Neural cell (in vitro differentiated cells): Measurements from ENCODE around the gene ACOT12. TPM values are rescaled to one million over a fixed set of nuclear protein-coding genes. Genes with fewer than 3 reads are reported as not detected.

Experiments used
- H2AFZ ChIP-seq: fragments of 200-600, 300-800 bp; sonication (generic), shearing (Covaris generic); 2 replicates; pipeline ENCODE4 v1.6.0; 2014; ENCODE audit warnings: low read depth, mild to moderate bottlenecking, antibody characterized with exemption, low read length, moderate library complexity
- H3F3A ChIP-seq: fragments of 200-600 bp; shearing (Covaris generic); 2 replicates; pipeline ENCODE4 v1.6.1; 2016; ENCODE audit warnings: mild to moderate bottlenecking, moderate library complexity, mixed read lengths, antibody characterized with exemption, low read length; ENCODE audit not compliant: insufficient read depth, poor library complexity, severe bottlenecking
- H3K27ac ChIP-seq: fragments of 200-600, 300-800 bp; sonication (generic), shearing (Covaris generic); 2 replicates; pipeline ENCODE4 v1.5.1; 2014; ENCODE audit warnings: mild to moderate bottlenecking, low read length, moderate library complexity
- H3K27me3 ChIP-seq: fragments of 300-800, 200-600 bp; sonication (generic), shearing (Covaris generic); 2 replicates; pipeline ENCODE4 v1.6.0; 2014; ENCODE audit warnings: mild to moderate bottlenecking, low read depth, low read length, moderate library complexity; ENCODE audit not compliant: insufficient read depth
- H3K36me3 ChIP-seq: fragments of 300-800, 200-600 bp; sonication (generic), shearing (Covaris generic); 2 replicates; pipeline ENCODE4 v1.5.1; 2014; ENCODE audit warnings: mild to moderate bottlenecking, antibody characterized with exemption, low read length, moderate library complexity; ENCODE audit not compliant: insufficient read depth
- H3K4me2 ChIP-seq: fragments of 300-800, 200-600 bp; sonication (generic), shearing (Covaris generic); 2 replicates; pipeline ENCODE4 v1.6.0; 2014; ENCODE audit warnings: mild to moderate bottlenecking, low read length
- H3K4me3 ChIP-seq: fragments of 300-800, 200-600 bp; sonication (generic), shearing (Covaris generic); 2 replicates; pipeline ENCODE4 v1.5.1; 2014; ENCODE audit warnings: mild to moderate bottlenecking, low read length, moderate library complexity
- H3K79me2 ChIP-seq: fragments of 200-600 bp; shearing (Covaris generic); replicated peaks from 2 replicates; pipeline ENCODE4 v1.6.0; 2014; ENCODE audit warnings: mild to moderate bottlenecking, low read length, moderate library complexity; ENCODE audit not compliant: insufficient read depth
- H3K9ac ChIP-seq: fragments of 300-800, 200-600 bp; sonication (generic), shearing (Covaris generic); 2 replicates; pipeline ENCODE4 v1.6.1; 2016; ENCODE audit warnings: mild to moderate bottlenecking, low read length, mixed read lengths
- H3K9me2 ChIP-seq: fragments of 200-600 bp; shearing (Covaris generic); 2 replicates; pipeline ENCODE4 v1.6.1; 2016; ENCODE audit warnings: mild to moderate bottlenecking, low read length, mixed read lengths; ENCODE audit not compliant: insufficient read depth
- H3K9me3 ChIP-seq: fragments of 200-600, 300-800 bp; sonication (generic), shearing (Covaris generic); 2 replicates; pipeline ENCODE4 v1.6.1; 2016; ENCODE audit warnings: mild to moderate bottlenecking, mixed run types, low read length, moderate library complexity, mixed read lengths
- H4K20me1 ChIP-seq: fragments of 200-600 bp; shearing (Covaris generic); 2 replicates; pipeline ENCODE4 v1.6.1; 2016; ENCODE audit warnings: mild to moderate bottlenecking, mixed run types; ENCODE audit not compliant: insufficient read depth
- EP300 ChIP-seq: fragments of 450-650 bp; conservative IDR thresholded peaks from 2 replicates; pipeline ENCODE4 v1.6.1; 2014; ENCODE audit warnings: antibody characterized with exemption, mild to moderate bottlenecking, moderate library complexity; ENCODE audit not compliant: poor library complexity, severe bottlenecking
- EZH2 ChIP-seq: fragments of 200-600, 300-800 bp; shearing (Covaris generic), sonication (generic); IDR thresholded peaks from 2 replicates; pipeline ENCODE4 v1.6.1; 2014; ENCODE audit warnings: antibody characterized with exemption, low read length, borderline replicate concordance, mild to moderate bottlenecking; ENCODE audit not compliant: insufficient read depth, poor library complexity, severe bottlenecking
- MXI1 ChIP-seq: fragments of 450-650 bp; conservative IDR thresholded peaks from 2 replicates; pipeline ENCODE4 v1.6.1; 2014; ENCODE audit warnings: antibody characterized with exemption, mild to moderate bottlenecking; ENCODE audit not compliant: poor library complexity, severe bottlenecking
- POLR2AphosphoS5 ChIP-seq: IDR thresholded peaks from 2 replicates; pipeline ENCODE4 v1.6.1; 2012
- RAD21 ChIP-seq: fragments of 450-650 bp; conservative IDR thresholded peaks from 2 replicates; pipeline ENCODE4 v1.6.1; 2014; ENCODE audit warnings: antibody characterized with exemption, mild to moderate bottlenecking, moderate library complexity
- SMC3 ChIP-seq: fragments of 450-650 bp; conservative IDR thresholded peaks from 2 replicates; pipeline ENCODE4 v1.6.1; 2014; ENCODE audit warnings: antibody characterized with exemption, mild to moderate bottlenecking, moderate library complexity; ENCODE audit not compliant: poor library complexity
- TAF1 ChIP-seq: IDR thresholded peaks from 2 replicates; pipeline ENCODE4 v1.6.1; 2012; ENCODE audit warnings: low read depth
- polyA plus RNA-seq: library from polyadenylated mRNA; depleted of rRNA; stranded (reverse); fragments of >200 nt; gene quantifications from 2 replicates; pipeline ENCODE4 v1.2.3, GENCODE V29; 2014
- TF ChIP-seq, protein P1 (sequence below): fragments of 450-650 bp; IDR thresholded peaks from 2 replicates; pipeline ENCODE4 v1.5.1; 2014; ENCODE audit warnings: antibody characterized with exemption, mild to moderate bottlenecking, moderate library complexity; ENCODE audit not compliant: poor library complexity, severe bottlenecking
- TF ChIP-seq, protein P2 (sequence below): IDR thresholded peaks from 2 replicates; pipeline ENCODE4 v1.6.1; 2012; ENCODE audit warnings: borderline replicate concordance

The ACOT12 gene
- polyA plus RNA-seq, 1 donor from 2014 or later, result 1.2 TPM

DNA sequence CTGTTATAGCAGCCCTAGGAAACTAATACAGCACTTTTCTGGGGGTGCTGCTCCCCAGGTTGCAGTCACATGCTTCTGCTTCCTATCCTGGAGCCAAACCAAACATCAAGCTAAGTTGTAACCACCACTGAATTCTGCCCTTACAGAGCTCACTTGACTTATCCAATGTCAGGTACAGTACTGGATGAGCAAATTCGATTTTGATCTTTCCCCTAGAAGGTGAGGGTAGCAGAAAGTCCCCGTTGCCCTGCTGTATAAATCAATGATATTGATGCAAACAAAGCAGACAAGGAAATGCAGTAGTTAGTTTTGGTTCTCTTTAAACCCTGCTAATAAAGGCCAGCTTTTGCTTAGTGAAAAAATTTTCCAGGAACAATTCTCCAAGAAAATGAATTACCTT, 56.1 kb downstream of the ACOT12 start:
- no peak for TF ChIP-seq POLR2AphosphoS5
- TF ChIP-seq RAD21, result no peak
- no peak for TF ChIP-seq EZH2
- TF ChIP-seq, protein P1, sequence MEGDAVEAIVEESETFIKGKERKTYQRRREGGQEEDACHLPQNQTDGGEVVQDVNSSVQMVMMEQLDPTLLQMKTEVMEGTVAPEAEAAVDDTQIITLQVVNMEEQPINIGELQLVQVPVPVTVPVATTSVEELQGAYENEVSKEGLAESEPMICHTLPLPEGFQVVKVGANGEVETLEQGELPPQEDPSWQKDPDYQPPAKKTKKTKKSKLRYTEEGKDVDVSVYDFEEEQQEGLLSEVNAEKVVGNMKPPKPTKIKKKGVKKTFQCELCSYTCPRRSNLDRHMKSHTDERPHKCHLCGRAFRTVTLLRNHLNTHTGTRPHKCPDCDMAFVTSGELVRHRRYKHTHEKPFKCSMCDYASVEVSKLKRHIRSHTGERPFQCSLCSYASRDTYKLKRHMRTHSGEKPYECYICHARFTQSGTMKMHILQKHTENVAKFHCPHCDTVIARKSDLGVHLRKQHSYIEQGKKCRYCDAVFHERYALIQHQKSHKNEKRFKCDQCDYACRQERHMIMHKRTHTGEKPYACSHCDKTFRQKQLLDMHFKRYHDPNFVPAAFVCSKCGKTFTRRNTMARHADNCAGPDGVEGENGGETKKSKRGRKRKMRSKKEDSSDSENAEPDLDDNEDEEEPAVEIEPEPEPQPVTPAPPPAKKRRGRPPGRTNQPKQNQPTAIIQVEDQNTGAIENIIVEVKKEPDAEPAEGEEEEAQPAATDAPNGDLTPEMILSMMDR, result no peak
- TF ChIP-seq EP300, result no peak
- TF ChIP-seq MXI1, result no peak
- TF ChIP-seq SMC3, result no peak
- TF ChIP-seq, protein P2, sequence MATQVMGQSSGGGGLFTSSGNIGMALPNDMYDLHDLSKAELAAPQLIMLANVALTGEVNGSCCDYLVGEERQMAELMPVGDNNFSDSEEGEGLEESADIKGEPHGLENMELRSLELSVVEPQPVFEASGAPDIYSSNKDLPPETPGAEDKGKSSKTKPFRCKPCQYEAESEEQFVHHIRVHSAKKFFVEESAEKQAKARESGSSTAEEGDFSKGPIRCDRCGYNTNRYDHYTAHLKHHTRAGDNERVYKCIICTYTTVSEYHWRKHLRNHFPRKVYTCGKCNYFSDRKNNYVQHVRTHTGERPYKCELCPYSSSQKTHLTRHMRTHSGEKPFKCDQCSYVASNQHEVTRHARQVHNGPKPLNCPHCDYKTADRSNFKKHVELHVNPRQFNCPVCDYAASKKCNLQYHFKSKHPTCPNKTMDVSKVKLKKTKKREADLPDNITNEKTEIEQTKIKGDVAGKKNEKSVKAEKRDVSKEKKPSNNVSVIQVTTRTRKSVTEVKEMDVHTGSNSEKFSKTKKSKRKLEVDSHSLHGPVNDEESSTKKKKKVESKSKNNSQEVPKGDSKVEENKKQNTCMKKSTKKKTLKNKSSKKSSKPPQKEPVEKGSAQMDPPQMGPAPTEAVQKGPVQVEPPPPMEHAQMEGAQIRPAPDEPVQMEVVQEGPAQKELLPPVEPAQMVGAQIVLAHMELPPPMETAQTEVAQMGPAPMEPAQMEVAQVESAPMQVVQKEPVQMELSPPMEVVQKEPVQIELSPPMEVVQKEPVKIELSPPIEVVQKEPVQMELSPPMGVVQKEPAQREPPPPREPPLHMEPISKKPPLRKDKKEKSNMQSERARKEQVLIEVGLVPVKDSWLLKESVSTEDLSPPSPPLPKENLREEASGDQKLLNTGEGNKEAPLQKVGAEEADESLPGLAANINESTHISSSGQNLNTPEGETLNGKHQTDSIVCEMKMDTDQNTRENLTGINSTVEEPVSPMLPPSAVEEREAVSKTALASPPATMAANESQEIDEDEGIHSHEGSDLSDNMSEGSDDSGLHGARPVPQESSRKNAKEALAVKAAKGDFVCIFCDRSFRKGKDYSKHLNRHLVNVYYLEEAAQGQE, result no peak
- TF ChIP-seq TAF1, result no peak
- Histone ChIP-seq H2AFZ (no peak overlapping the region), H3K4me2 (no peak overlapping the region), H3K36me3 (no peaks in the 10 kb centered on the region), H3K79me2 (no peaks in the 10 kb centered on the region), H3K27me3 (no peaks in the 10 kb centered on the region), H3K27ac (no peak overlapping the region), H3K9me2 (no peaks in the 10 kb centered on the region), H3F3A (no peaks in the 10 kb centered on the region), H3K9me3 (no peaks in the 10 kb centered on the region), H3K9ac (no peak overlapping the region), H3K4me3 (no peak overlapping the region), H4K20me1 (no peaks in the 10 kb centered on the region)

DNA sequence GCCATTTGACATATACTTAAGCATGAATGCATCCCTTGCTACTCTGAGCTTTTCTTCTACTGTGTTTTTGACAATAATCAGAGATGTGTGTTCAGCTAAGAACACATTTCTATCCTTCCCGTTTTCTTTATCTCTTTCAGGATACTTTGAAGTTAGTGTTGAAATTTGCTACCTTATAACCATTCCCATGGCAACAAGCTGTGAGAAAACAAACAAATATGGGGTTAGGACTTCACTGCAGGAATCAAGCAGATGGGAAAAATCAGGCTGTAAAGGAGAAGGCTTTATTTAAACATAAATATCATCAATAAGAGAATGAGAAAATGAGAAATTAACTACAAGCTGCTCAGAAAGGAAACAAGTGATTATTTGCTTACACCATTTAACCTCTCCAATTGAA, 57.4 kb downstream of the ACOT12 start:
- H2AFZ ChIP-seq, result no peak overlapping the region
- no peak for TF ChIP-seq TAF1
- no peak for TF ChIP-seq MXI1
- no peak for TF ChIP-seq POLR2AphosphoS5
- TF ChIP-seq, protein P2, result no peak
- no peak for TF ChIP-seq EP300
- no peak for TF ChIP-seq SMC3
- no peak for TF ChIP-seq EZH2
- TF ChIP-seq, protein P1, result no peak
- no peaks in the 10 kb centered on the region for H3K79me2 ChIP-seq
- no peak overlapping the region for H3K4me3 ChIP-seq
- H3K27ac ChIP-seq, result no peak overlapping the region
- no peak overlapping the region for H3K9ac ChIP-seq
- no peaks in the 10 kb centered on the region for H3K9me2 ChIP-seq
- no peaks in the 10 kb centered on the region for H3K27me3 ChIP-seq
- no peaks in the 10 kb centered on the region for H3K36me3 ChIP-seq
- H3F3A ChIP-seq, result no peaks in the 10 kb centered on the region
- no peaks in the 10 kb centered on the region for H3K9me3 ChIP-seq
- no peaks in the 10 kb centered on the region for H4K20me1 ChIP-seq
- H3K4me2 ChIP-seq, result no peak overlapping the region
